Panc1 (cell line): ENCODE measurements around the gene OR8A1.

ENCODE experiments used
- CTCF ChIP-seq: fragments of 450-650 bp; IDR thresholded peaks from 2 replicates; pipeline ENCODE4 v1.5.1; 2017; ENCODE audit warnings: mild to moderate bottlenecking
- POLR2AphosphoS5 ChIP-seq: IDR thresholded peaks from 2 replicates; pipeline ENCODE4 v1.6.1; 2012; ENCODE audit warnings: mild to moderate bottlenecking, low read depth, low read length, moderate library complexity
- SIN3A ChIP-seq: IDR thresholded peaks from 2 replicates; pipeline ENCODE4 v1.6.1; 2012; ENCODE audit warnings: low read depth, mild to moderate bottlenecking, low read length, moderate library complexity, borderline replicate concordance; ENCODE audit not compliant: insufficient read depth
- TCF7L2 ChIP-seq: IDR thresholded peaks from 2 replicates; pipeline ENCODE4 v1.6.1; 2011; ENCODE audit warnings: mild to moderate bottlenecking, low read depth, low read length, inconsistent platforms
- TF ChIP-seq, protein P1 (sequence below), 2 experiments: IDR thresholded peaks; 2 replicates each; pipeline ENCODE4 v1.6.1; 2011 to 2012; ENCODE audit warnings: low read depth in 2 of 2, control low read depth in 1 of 2, low read length in 1 of 2, mild to moderate bottlenecking in 1 of 2, moderate library complexity in 1 of 2; ENCODE audit not compliant: insufficient read depth in 1 of 2

- TF ChIP-seq CTCF (no peak), POLR2AphosphoS5 (no peak), SIN3A (no peak), TCF7L2 (no peak)
- TF ChIP-seq, protein P1, sequence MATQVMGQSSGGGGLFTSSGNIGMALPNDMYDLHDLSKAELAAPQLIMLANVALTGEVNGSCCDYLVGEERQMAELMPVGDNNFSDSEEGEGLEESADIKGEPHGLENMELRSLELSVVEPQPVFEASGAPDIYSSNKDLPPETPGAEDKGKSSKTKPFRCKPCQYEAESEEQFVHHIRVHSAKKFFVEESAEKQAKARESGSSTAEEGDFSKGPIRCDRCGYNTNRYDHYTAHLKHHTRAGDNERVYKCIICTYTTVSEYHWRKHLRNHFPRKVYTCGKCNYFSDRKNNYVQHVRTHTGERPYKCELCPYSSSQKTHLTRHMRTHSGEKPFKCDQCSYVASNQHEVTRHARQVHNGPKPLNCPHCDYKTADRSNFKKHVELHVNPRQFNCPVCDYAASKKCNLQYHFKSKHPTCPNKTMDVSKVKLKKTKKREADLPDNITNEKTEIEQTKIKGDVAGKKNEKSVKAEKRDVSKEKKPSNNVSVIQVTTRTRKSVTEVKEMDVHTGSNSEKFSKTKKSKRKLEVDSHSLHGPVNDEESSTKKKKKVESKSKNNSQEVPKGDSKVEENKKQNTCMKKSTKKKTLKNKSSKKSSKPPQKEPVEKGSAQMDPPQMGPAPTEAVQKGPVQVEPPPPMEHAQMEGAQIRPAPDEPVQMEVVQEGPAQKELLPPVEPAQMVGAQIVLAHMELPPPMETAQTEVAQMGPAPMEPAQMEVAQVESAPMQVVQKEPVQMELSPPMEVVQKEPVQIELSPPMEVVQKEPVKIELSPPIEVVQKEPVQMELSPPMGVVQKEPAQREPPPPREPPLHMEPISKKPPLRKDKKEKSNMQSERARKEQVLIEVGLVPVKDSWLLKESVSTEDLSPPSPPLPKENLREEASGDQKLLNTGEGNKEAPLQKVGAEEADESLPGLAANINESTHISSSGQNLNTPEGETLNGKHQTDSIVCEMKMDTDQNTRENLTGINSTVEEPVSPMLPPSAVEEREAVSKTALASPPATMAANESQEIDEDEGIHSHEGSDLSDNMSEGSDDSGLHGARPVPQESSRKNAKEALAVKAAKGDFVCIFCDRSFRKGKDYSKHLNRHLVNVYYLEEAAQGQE (IDR thresholded peaks at IDR 0.05; ENCODE audit: insufficient read depth in 1 of 2, low read depth in 2 of 2, low read length in 1 of 2), result no peak
These were observed 49.1 kb downstream of the OR8A1 start for GRCh38 chr11:124618863-124619262.
